KMS-11 (cell line): Measurements from ENCODE around the gene INPP5B.

Experiments
- H2AFZ ChIP-seq: fragments of 200-600 bp; sonication (generic); 2 replicates; pipeline ENCODE4 v1.6.1; 2016; ENCODE audit warnings: antibody characterized with exemption, mixed run types, low read depth
- H3K27ac ChIP-seq: fragments of 200-600 bp; sonication (generic); 2 replicates; pipeline ENCODE4 v1.6.1; 2016; ENCODE audit warnings: mild to moderate bottlenecking, mixed run types
- H3K27me3 ChIP-seq: fragments of 200-600 bp; sonication (generic); 2 replicates; pipeline ENCODE4 v1.6.1; 2017; ENCODE audit warnings: mild to moderate bottlenecking, low read depth, mixed run types, moderate library complexity; ENCODE audit not compliant: insufficient read depth
- H3K36me3 ChIP-seq: fragments of 200-600 bp; sonication (generic); 2 replicates; pipeline ENCODE4 v1.6.1; 2017; ENCODE audit warnings: mild to moderate bottlenecking, mixed run types; ENCODE audit not compliant: insufficient read depth
- H3K4me1 ChIP-seq: fragments of 200-600 bp; sonication (generic); 2 replicates; pipeline ENCODE4 v1.6.1; 2016; ENCODE audit warnings: mild to moderate bottlenecking, low read depth, mixed run types; ENCODE audit not compliant: poor library complexity, severe bottlenecking
- H3K4me2 ChIP-seq: fragments of 200-600 bp; sonication (generic); 2 replicates; pipeline ENCODE4 v1.7.0; 2016; ENCODE audit warnings: mild to moderate bottlenecking, mixed run types
- H3K4me3 ChIP-seq: fragments of 200-600 bp; sonication (generic); IDR thresholded peaks from 2 replicates; pipeline ENCODE4 v1.6.1; 2017; ENCODE audit warnings: low read depth, low read length, mixed read lengths; ENCODE audit not compliant: insufficient read depth
- H3K79me2 ChIP-seq: fragments of 200-600 bp; sonication (generic); 2 replicates; pipeline ENCODE4 v1.6.1; 2016; ENCODE audit warnings: low read depth, mixed run types; ENCODE audit not compliant: insufficient read depth
- H3K9ac ChIP-seq: fragments of 200-600 bp; sonication (generic); 2 replicates; pipeline ENCODE4 v1.6.1; 2016; ENCODE audit warnings: mild to moderate bottlenecking, mixed run types
- H4K20me1 ChIP-seq: fragments of 200-600 bp; sonication (generic); 2 replicates; pipeline ENCODE4 v1.6.1; 2016; ENCODE audit warnings: mild to moderate bottlenecking, mixed run types; ENCODE audit not compliant: insufficient read depth
- TF ChIP-seq, protein P1 (sequence below): fragments of 200-600 bp; sonication (generic); conservative IDR thresholded peaks from 2 replicates; pipeline ENCODE4 v1.6.1; 2017; ENCODE audit warnings: low read depth, mild to moderate bottlenecking, antibody characterized with exemption, low read length, moderate library complexity, mixed read lengths

Gene INPP5B

DNA sequence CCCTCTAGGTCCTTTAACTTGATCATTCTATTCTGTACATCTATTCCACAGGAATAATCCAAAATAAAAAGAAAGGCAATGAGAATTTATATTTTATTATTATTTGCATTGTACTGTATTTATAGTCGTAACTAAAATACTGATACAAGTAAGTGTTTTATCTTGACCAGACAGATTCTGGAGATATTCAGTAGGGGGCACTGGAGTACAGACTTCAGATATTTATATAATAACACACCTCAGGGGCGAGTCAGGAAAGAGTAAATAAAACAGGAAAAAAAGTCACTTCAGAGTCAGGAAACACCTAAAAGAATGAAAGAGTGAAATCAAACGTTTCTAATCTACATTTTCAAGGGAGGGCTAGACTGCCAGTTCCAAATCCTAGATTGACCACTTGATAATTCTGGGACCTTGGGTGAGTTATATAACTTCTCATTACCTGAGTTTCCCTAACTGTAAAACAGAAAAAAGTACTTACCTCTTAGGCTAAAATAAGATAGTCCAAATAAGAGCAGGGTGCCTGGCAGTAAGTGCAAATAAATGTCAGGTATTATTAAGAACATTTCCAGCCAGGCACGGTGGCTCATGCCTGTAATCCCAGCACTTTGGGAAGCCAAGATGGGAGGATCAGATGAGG is 56.4 kb downstream of the INPP5B start:
- TF ChIP-seq, protein P1, sequence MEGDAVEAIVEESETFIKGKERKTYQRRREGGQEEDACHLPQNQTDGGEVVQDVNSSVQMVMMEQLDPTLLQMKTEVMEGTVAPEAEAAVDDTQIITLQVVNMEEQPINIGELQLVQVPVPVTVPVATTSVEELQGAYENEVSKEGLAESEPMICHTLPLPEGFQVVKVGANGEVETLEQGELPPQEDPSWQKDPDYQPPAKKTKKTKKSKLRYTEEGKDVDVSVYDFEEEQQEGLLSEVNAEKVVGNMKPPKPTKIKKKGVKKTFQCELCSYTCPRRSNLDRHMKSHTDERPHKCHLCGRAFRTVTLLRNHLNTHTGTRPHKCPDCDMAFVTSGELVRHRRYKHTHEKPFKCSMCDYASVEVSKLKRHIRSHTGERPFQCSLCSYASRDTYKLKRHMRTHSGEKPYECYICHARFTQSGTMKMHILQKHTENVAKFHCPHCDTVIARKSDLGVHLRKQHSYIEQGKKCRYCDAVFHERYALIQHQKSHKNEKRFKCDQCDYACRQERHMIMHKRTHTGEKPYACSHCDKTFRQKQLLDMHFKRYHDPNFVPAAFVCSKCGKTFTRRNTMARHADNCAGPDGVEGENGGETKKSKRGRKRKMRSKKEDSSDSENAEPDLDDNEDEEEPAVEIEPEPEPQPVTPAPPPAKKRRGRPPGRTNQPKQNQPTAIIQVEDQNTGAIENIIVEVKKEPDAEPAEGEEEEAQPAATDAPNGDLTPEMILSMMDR, result peak; percentile 57
- Histone ChIP-seq H3K36me3 (no peaks in the 10 kb centered on the region), H3K4me1 (no peaks in the 10 kb centered on the region), H3K9ac (no peak overlapping the region), H3K4me3 (no peak overlapping the region), H2AFZ (no peak overlapping the region), H3K27me3 (no peaks in the 10 kb centered on the region), H3K79me2 (no peaks in the 10 kb centered on the region), H3K27ac (no peak overlapping the region), H4K20me1 (no peaks in the 10 kb centered on the region), H3K4me2 (no peak overlapping the region)

DNA sequence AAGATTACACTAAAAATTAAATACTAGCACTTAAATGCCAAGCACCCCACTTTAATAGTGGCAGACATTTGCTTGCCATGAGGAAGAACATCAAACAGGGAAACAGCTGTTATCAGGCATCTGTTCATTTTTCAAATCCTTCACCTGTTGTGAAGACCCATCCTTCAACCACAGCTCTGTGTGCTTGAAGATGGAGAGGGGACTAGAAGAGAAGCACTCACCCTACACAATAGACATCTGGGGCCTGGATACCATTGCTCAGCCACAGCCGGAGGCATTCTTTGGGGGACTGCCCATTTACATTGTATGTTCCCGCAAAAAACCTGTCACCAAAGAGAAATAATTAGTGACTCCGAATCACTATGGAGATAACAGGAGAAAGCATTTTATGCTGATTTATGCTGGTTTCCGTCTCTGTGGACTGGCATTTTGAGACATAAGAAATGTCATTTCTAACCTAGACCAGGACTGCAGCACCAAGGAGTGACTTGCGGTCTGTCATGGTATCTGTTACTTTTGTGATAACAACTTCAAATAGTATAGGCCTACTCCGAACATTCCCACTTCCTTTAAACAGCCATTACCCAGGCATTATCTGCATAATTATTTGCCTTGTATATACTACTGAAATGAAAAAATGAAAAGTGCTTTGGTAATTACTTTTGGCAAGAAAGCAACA is 58.7 kb downstream of the INPP5B start:
- Histone ChIP-seq H2AFZ (no peak overlapping the region), H3K36me3 (no peaks in the 10 kb centered on the region)

DNA sequence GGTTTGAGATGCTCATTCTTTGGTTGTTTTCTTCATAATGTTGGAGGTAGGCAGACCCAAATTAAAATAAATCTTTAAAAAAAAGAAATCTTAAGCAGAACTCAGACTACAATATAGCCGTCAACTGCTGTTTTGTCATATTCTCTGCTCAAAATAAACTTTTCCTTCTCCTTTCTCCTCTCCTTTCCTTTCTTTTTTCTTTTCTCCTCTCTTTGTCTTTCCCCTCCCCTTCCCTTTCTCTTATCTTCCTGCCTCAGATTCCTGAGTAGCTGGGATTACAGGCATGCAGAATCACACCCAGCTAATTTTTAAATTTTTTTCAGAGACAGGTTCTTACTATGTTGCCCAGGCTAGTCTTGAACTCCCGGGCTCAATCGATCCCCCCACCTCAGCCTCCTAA is 62.7 kb downstream of the INPP5B start:
- H4K20me1 ChIP-seq, result no peaks in the 10 kb centered on the region
- H3K4me2 ChIP-seq, result no peak overlapping the region
- H2AFZ ChIP-seq, result no peak overlapping the region
- H3K27ac ChIP-seq, result no peak overlapping the region
- TF ChIP-seq, protein P1, result no peak
- H3K36me3 ChIP-seq, result no peaks in the 10 kb centered on the region
- no peaks in the 10 kb centered on the region for H3K4me1 ChIP-seq
- no peaks in the 10 kb centered on the region for H3K79me2 ChIP-seq
- H3K27me3 ChIP-seq, result no peaks in the 10 kb centered on the region
- no peak overlapping the region for H3K9ac ChIP-seq
- H3K4me3 ChIP-seq, result no peak overlapping the region

More for the DNA sequence above, 58.7 kb downstream of the INPP5B start:
- H4K20me1 ChIP-seq, result no peaks in the 10 kb centered on the region
- TF ChIP-seq, protein P1, result no peak
- no peak overlapping the region for H3K4me3 ChIP-seq
- no peaks in the 10 kb centered on the region for H3K4me1 ChIP-seq
- H3K27ac ChIP-seq, result no peak overlapping the region
- no peaks in the 10 kb centered on the region for H3K79me2 ChIP-seq
- H3K27me3 ChIP-seq, result no peaks in the 10 kb centered on the region
- H3K4me2 ChIP-seq, result no peak overlapping the region
- no peak overlapping the region for H3K9ac ChIP-seq

DNA sequence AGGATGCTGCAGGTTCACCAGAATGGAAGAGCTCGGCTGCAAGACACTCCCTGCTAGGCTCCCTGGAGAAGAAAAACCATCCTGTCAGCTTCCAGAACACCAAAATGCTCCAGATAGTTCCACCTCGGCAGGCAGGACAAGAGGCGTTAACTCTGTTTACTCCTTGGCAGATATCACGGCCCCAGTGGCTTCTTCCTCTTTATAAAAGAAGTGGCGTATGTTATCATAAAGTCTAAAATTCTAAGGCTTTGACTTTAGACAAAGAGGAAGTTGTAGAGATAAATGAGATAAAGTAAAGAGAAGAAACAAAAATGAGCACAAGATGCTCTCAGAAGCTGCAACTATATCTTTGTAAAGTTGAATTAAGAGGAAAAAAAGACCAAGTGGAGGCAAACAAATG is 63.2 kb downstream of the INPP5B start:
- Histone ChIP-seq H3K9ac (no peak overlapping the region), H4K20me1 (no peaks in the 10 kb centered on the region), H3K79me2 (no peaks in the 10 kb centered on the region), H2AFZ (no peak overlapping the region), H3K4me3 (no peak overlapping the region), H3K27ac (no peak overlapping the region), H3K4me1 (no peaks in the 10 kb centered on the region), H3K4me2 (no peak overlapping the region), H3K27me3 (no peaks in the 10 kb centered on the region), H3K36me3 (no peaks in the 10 kb centered on the region)
- TF ChIP-seq, protein P1, result no peak
